K562 (cell line): ENCODE measurements around the gene ZNF750. TPM values are rescaled to one million over a fixed set of nuclear protein-coding genes. Genes with fewer than 3 reads are reported as not detected.
A peak's percentile ranks its signal among the peaks of the same experiment; 100 is the strongest.

ENCODE experiments used
- ATAC-seq: fragments of 200-7000 bp; cut with Tn5 transposase; 3 replicates; pipeline ENCODE4 v1.9.1; 2020; ENCODE audit warnings: moderate library complexity
- BruUV-seq: library from RNA; stranded (reverse); fragments of 400-500 nt; replicated peaks from 2 replicates; lab custom pipeline; 2021; lab: Mats Ljungman, UMichigan
- CTCF ChIA-PET: fragments of 300-600 bp; formaldehyde crosslinking; extraction: SDS; loops from one replicate; lab custom pipeline; 2021; ENCODE audit warnings: low intra/inter-chr PET ratio; lab: Yijun Ruan, JAX
- POLR2A ChIA-PET: fragments of 300-600, 350-650 bp; sonication (Branson Sonifier 250); formaldehyde crosslinking; extraction: SDS; loops from one replicate; lab custom pipeline; 2021; ENCODE audit warnings: antibody characterized with exemption, inconsistent platforms; lab: Yijun Ruan, JAX
- DNase-seq, 4 experiments: peaks; one replicate each; pipeline versions ENCODE4 v3.0.0 to v3.0.0-alpha.2; 2011 to 2018; ENCODE audit warnings: low spot score in 3 of 4, mixed read lengths in 3 of 4; ENCODE audit errors: extremely low read depth in 1 of 4
- FAIRE-seq: peaks from 2 replicates; lab custom pipeline; 2011; peaks lifted over from hg19 to GRCh38; lab: Jason Lieb, UNC
- H2AFZ ChIP-seq: 2 replicates; pipeline ENCODE4 v1.6.0; 2011; ENCODE audit warnings: low read depth, low read length, control low read depth, inconsistent platforms
- H3K27ac ChIP-seq: fragments of 200-600 bp; 3 replicates; pipeline ENCODE4 v1.8.0; 2011; ENCODE audit warnings: low read depth, mild to moderate bottlenecking, control low read depth, inconsistent platforms, low read length, moderate library complexity, mixed read lengths; ENCODE audit errors: extremely low read depth
- H3K27me3 ChIP-seq, 2 experiments: fragments of 300-600 bp in 1 of 2; 2 replicates in 1 of 2; 3 replicates in 1 of 2; pipeline versions ENCODE4 v1.6.0 to v1.8.0; 2011; ENCODE audit warnings: inconsistent platforms in 2 of 2, low read length in 2 of 2, mild to moderate bottlenecking in 1 of 2, mixed read lengths in 1 of 2, moderate library complexity in 1 of 2; ENCODE audit not compliant: control insufficient read depth in 2 of 2, insufficient read depth in 2 of 2
- H3K36me3 ChIP-seq: fragments of 300-600 bp; 3 replicates; pipeline ENCODE4 v1.8.0; 2011; ENCODE audit warnings: mild to moderate bottlenecking, low read length, inconsistent platforms; ENCODE audit not compliant: control insufficient read depth, insufficient read depth
- H3K4me1 ChIP-seq, 2 experiments: fragments of 200-600 bp in 1 of 2; replicated peaks in 1 of 2; 2 replicates in 1 of 2; 3 replicates in 1 of 2; pipeline versions ENCODE4 v1.5.1 to v1.8.0; 2011; ENCODE audit warnings: inconsistent platforms in 2 of 2, low read length in 2 of 2, mild to moderate bottlenecking in 1 of 2, mixed read lengths in 1 of 2, moderate library complexity in 1 of 2; ENCODE audit not compliant: control insufficient read depth in 2 of 2, insufficient read depth in 2 of 2
- H3K4me2 ChIP-seq: 2 replicates; pipeline ENCODE4 v1.6.1; 2011; ENCODE audit warnings: low read length, control low read depth, inconsistent platforms, mixed read lengths; ENCODE audit not compliant: insufficient read depth
- H3K4me3 ChIP-seq: fragments of 200-600 bp; sonication (generic), shearing (Covaris generic); 2 replicates; pipeline ENCODE4 v1.5.1; 2016; ENCODE audit warnings: control low read depth, inconsistent platforms
- H3K79me2 ChIP-seq: fragments of 200-600 bp; 3 replicates; pipeline ENCODE4 v1.8.0; 2011; ENCODE audit warnings: low read length, inconsistent platforms; ENCODE audit not compliant: control insufficient read depth, insufficient read depth
- H3K9ac ChIP-seq, 2 experiments: 2 replicates each; pipeline versions ENCODE4 v1.6.0 to v1.6.1; 2011; ENCODE audit warnings: low read depth in 2 of 2, low read length in 2 of 2, control low read depth in 1 of 2, inconsistent platforms in 1 of 2, mild to moderate bottlenecking in 1 of 2, mixed read lengths in 1 of 2; ENCODE audit not compliant: insufficient read depth in 1 of 2
- H3K9me1 ChIP-seq: one replicate; pipeline ENCODE4 v1.6.0; 2011; ENCODE audit warnings: inconsistent platforms, mild to moderate bottlenecking, low read length, moderate library complexity; ENCODE audit not compliant: control insufficient read depth, insufficient read depth
- H3K9me3 ChIP-seq: replicated peaks from 2 replicates; pipeline ENCODE4 v1.5.1; 2011; ENCODE audit warnings: low read depth, low read length, inconsistent platforms; ENCODE audit not compliant: control insufficient read depth, insufficient read depth
- H4K20me1 ChIP-seq: replicated peaks from 2 replicates; pipeline ENCODE4 v1.6.1; 2011; ENCODE audit warnings: low read length, inconsistent platforms, mixed read lengths; ENCODE audit not compliant: control insufficient read depth, insufficient read depth
- GABPA ChIP-seq: fragments of 200-800 bp; sonication (Bioruptor generic); conservative IDR thresholded peaks from 2 replicates; pipeline ENCODE4 v1.6.1; 2016; ENCODE audit warnings: low read depth, missing genetic modification characterization, missing compliant biosample characterization
- POLR2G ChIP-seq: fragments of 200-400 bp; formaldehyde crosslinking; IDR thresholded peaks from 2 replicates; pipeline ENCODE4 v1.6.1; 2017; ENCODE audit warnings: low read depth, mild to moderate bottlenecking, antibody characterized with exemption, low read length, moderate library complexity
- ZNF518B ChIP-seq: fragments of 250-450 bp; sonication (Bioruptor Pico); IDR thresholded peaks from 2 replicates; pipeline ENCODE4 v1.5.0; 2021; ENCODE audit warnings: mild to moderate bottlenecking, moderate library complexity
- WGBS: fragments of 100-300 bp; shearing (Covaris generic); methylation state at CpG from one replicate; pipeline ENCODE4 v1.1.6; 2016; ENCODE audit warnings: low coverage, mixed read lengths; ENCODE audit not compliant: insufficient coverage; ENCODE audit errors: missing lambda C conversion rate; 5-methylcytosine and 5-hydroxymethylcytosine counted together
- in situ Hi-C: fragments of 300-500 bp; cut with MboI; formaldehyde crosslinking; loops from 4 replicates; pipeline ENCODE4 v1.15.0; 2018; ENCODE audit warnings: inconsistent platforms, mixed read lengths
- intact Hi-C: fragments of 100-400 bp; cut with micrococcal nuclease; formaldehyde crosslinking; loops from 2 replicates; pipeline ENCODE4 v1.14.2; 2022
- polyA plus RNA-seq, 8 experiments: library from polyadenylated mRNA; depleted of rRNA in 4 of 8; stranded (reverse) in 5 of 8; unstranded in 3 of 8; fragments of >200 nt; fragmentation: Nextera tagmentation in 2 of 8; fragmentation: Illumina TruSeq in 1 of 8; extraction: Ambion mirVana in 2 of 8; extraction: Trizol in 1 of 8; gene quantifications; 2 replicates each; pipeline versions ENCODE4 v1.2.1 to v1.2.3, GENCODE V29; 2011 to 2014; ENCODE audit warnings: inconsistent platforms in 1 of 8, missing spikeins in 1 of 8
- total RNA-seq, 7 experiments: library from RNA; depleted of rRNA in 6 of 7; stranded (reverse); fragments of >200 nt in 6 of 7; fragmentation: Illumina TruSeq in 2 of 7; extraction: Trizol in 2 of 7; gene quantifications; 2 replicates each; pipeline versions ENCODE4 v1.2.1 to v1.2.3, GENCODE V29; 2011 to 2021; ENCODE audit warnings: low replicate concordance in 1 of 7

Gene ZNF750
- total and polyA plus RNA-seq, 9 of the 15 experiments (the other 6 are each of a cell fraction or from before 2014, with no cell fraction given), result not detected

DNA sequence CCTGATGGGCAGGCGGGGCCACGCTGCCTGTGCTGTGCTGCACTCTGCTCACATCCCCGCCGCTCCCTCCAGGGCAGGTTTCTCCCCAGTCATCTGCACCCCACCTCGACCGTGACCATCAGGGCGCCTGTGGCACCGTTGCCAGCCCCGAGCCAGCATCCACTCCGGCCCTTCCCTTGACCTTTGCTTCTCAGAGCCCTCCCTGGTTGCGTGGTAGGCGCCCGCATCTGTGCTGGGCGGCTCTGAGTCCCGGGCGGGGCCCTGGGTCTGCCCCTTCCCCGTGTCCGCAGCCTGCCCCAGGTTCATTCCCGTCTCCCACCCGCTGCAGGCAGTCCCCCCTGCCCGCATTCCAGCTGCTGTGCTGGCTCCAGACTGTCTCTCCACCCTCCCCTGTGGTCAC is 33.2 kb downstream of the ZNF750 start:
- no peak overlapping the region for H3K4me2 ChIP-seq
- no peak overlapping the region for H2AFZ ChIP-seq
- WGBS, result 93% methylated on average over 18 of the region's 21 CpGs
- H3K9me1 ChIP-seq, result no peaks in the 10 kb centered on the region
- BruUV-seq, result no TSS peak
- in situ Hi-C loops (no loop called here), intact Hi-C loops (no loop called here)
- TF ChIP-seq POLR2G (0 out of 2 replicates have a peak, but pooled peaks have one; percentile 5), GABPA (tag) (no peak), ZNF518B (CRISPR knock-in tag) (no peak)
- H3K9me3 ChIP-seq, result no peaks in the 10 kb centered on the region
- no peak overlapping the region for H3K4me3 ChIP-seq
- no peaks in the 10 kb centered on the region for H4K20me1 ChIP-seq
- H3K4me1 ChIP-seq, result peaks cover 0 to 20% of the 10 kb centered on the region in 2 experiments; a peak in 1 of 5 replicates
- no peak overlapping the region for H3K27ac ChIP-seq
- ATAC-seq, result no peak
- H3K9ac ChIP-seq, result peak overlapping the region in 1 of 2 experiments; percentile 35; a peak in 1 of 4 replicates
- no peak for DNase-seq
- no peaks in the 10 kb centered on the region for H3K27me3 ChIP-seq
- ChIA-PET CTCF (no interaction called here), POLR2A (no interaction called here)
- peaks cover 52% of the 10 kb centered on the region; the same call in 1 of the 3 replicates for H3K36me3 ChIP-seq
- H3K79me2 ChIP-seq, result peaks cover 6% of the 10 kb centered on the region; the same call in 1 of the 3 replicates
- FAIRE-seq, result no peak
